Fibroblast of skin of back (primary cell): Measurements from ENCODE around the gene CERS4.
"Not testable (repeated sequence)": the region's sequence is repeated elsewhere in the genome, so short reads cannot be mapped to it uniquely, and the experiment has no call there.

Experiments
- DNase-seq: peaks from one replicate; pipeline ENCODE4 v3.0.0-alpha.2; 2013

The CERS4 gene

DNA sequence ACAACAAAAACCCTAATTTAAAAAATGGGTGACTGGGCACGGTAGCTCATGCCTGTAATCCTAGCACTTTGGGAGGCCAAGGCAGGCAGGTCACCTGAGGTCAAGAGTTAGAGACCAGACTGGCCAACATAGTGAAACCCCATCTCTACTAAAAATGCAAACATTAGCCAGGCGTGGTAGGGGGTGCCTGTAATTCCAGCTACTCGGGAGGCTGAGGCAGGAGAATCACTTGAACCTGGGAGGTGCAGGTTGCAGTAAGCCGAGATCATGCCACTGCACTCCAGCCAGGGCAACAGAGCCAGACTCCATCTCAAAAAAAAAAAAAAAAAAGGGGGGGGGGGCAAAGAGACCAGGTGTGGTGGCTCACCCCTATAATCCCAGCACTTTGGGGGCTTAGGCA is 55.1 kb downstream of the CERS4 start:
- DNase-seq: not testable (repeated sequence)

DNA sequence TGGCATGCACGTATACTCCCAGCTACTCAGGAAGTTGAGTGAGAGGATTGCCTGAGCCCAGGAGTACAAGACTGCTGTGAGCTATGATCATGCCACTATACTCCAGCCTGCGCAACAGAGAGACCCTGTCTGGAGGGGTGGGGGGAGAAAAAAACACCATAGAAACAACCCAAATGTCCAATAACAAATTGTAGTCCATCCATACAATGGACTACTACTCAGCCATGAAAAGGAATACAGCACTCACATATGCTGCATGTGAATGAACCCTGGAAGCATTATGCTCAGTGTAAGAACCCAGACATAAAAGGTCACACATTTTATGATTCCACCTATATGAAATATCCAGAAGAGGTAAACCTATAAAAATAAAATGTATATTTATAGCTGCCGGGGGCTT is 56.7 kb downstream of the CERS4 start:
- DNase-seq: no peak

DNA sequence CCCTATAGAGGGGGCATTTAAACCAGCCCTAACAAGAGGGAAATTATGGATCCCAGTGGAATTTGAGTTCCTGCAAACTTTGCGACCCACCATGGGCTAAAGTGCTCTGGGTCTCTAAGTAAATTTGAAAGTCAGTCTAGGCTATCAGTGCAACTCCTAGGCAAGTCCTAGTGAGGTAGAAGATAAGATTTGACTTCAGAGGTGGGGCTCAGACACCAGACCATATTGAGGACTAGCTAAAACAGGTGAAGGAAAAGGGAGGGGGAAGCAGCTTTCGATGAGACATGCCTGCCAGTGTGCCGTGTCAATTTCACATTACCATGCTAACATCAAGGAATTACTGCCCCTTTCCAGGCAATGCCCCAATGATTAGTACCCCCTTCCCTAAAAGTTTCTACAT is 60.6 kb downstream of the CERS4 start:
- DNase-seq: no peak

DNA sequence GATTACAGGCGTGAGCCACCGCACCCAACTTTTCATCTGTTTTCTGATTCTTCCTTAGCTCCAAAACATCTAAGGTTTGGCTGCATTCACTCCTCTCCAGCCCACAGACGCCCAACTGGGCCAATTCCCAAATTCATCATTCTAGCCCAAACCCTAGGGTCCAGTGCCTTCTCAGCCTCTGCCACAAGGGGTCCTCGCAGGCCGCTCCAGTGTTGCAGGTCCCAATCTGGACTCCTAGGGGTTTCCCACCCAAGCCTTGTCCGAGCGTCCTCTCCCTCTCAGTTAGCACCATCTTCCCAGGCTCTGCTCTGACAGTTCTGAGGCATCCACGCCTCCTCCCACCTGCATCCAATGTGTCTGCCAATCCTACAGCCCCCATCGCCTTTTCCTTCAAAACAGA is 67.3 kb downstream of the CERS4 start:
- not testable (repeated sequence) for DNase-seq

DNA sequence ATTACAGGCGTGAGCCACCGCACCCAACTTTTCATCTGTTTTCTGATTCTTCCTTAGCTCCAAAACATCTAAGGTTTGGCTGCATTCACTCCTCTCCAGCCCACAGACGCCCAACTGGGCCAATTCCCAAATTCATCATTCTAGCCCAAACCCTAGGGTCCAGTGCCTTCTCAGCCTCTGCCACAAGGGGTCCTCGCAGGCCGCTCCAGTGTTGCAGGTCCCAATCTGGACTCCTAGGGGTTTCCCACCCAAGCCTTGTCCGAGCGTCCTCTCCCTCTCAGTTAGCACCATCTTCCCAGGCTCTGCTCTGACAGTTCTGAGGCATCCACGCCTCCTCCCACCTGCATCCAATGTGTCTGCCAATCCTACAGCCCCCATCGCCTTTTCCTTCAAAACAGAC is 82.2 kb downstream of the CERS4 start:
- not testable (repeated sequence) for DNase-seq

DNA sequence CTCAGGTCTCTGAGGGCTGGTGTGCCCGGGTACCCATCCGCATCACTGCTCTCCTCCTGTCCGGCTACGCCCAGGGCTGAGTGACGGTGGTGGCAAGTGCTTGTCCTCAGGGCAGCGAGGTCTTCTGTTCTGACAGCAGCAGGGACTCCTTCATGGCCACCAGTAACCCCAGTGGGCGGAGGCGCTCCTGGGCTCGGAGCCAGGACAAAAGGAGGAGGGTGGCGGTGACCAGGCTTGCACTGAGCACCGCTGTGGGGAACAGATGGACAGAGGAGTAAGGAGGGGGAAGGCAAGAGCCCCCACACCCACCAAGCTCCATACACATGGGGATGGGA is 93.2 kb downstream of the CERS4 start:
- no peak for DNase-seq

DNA sequence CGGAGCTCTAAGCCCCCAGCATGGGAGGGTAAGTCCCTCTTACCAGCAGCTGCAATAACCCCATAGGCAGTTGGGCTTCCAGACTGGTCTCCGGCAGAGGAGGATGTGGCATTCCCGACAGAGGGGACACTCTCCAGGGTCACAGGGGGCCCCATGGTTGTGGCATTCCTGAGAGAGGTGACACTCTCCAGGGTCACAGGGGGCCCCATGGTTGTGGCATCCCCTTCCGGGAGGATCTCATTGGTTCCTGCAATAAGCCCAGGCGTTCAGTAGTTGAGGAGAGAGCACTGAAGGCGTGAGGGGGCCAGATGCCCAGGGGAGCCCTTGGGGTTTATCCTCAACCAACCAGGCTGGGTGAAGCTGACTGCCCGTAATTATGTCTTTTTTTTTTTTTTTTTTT is 93.6 kb downstream of the CERS4 start:
- DNase-seq: no peak

DNA sequence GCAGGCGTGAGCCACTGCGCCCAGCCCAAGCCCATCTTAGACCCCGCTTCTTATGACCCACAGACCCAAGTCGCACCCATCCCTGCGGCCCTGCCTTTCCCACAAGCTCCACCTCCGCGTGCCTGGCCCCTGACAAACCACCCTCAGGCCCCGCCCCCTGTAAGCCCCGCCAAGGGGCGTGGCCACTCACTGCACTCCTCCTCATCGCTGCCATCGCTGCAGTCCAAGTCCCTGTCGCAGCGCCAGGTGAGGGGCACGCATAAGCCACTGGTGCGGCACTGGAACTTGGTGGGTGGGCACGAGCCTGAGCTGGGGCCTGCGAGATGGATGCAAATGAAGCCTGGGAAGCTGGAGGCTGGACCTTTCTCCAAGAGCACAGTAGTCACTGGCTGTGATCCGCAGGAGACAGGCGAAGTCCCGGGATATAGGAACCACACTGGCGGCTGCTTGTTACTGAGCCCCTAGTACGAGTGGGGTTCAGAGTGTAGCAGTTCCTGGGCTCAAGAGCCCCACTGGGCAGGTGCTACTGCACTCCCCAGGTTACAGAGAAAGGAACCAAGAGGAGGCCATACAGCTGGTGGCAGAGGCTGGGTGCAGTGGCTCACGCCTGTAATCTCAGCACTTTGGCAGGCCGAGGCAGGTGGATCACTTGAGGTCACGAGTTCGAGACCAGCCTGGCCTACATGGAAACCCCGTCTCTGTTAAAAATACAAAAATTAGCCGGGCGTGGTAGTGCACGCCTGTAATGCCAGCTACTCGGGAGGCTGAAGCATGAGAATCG is 95.9 kb downstream of the CERS4 start:
- DNase-seq: no peak

DNA sequence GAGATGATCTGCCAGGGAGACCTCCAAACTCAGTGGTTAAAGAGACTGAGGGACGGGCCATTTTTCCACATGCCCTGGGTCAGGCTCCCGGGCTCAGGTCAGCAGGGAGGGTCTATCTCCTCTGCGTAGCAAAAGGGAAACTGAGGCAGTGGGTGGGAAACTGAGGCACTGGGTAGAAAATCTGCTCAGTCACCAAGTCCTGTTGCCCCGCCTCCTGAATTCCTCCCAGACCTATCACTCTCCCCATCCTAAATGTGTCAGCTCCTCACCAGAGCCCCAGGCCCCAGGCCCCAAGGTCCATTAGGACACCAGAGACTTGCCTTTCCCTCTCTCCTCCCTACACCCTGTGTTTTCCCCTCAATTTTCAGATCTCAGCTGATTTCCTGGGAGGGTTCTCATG is 96.6 kb downstream of the CERS4 start:
- DNase-seq: no peak

DNA sequence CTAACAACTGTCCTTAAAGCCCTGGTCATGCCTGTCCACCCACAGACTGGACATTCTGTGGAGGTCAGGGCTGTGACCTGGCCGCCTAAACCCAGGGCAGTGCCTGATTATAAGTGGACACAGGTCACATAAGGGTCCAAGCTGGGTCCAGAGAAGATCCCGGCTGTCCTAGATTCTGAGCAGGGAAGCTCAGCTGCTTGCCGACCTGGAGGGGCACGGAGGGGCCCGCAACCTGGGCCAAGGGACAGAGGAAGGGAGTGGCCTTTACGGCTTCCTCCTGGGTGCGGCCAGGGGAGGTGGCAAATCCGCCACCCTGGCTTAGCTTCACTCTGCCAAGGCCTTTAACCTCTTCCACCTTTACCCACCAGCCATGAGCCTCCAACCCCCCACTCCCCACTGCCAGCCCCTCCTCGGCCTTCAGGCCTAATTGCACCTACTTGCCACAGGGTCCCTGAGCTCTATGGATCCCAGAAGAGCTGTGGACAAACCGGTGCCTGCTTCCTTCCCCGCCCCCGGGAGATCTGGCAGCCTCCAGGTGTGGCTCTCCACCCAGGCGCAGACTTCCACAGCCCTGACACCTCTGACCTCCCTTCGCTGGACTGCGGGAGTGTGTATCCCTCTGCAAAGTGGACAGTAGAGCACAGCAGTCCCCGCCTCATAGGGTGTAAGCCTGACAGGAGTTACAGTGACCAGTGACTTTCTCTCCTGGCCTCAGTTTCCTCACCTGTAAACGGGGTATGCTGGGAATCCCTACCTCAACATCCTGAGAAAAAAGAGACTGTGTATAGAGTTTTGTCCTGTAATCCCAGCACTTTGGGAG is 97.3 kb downstream of the CERS4 start:
- DNase-seq: no peak

DNA sequence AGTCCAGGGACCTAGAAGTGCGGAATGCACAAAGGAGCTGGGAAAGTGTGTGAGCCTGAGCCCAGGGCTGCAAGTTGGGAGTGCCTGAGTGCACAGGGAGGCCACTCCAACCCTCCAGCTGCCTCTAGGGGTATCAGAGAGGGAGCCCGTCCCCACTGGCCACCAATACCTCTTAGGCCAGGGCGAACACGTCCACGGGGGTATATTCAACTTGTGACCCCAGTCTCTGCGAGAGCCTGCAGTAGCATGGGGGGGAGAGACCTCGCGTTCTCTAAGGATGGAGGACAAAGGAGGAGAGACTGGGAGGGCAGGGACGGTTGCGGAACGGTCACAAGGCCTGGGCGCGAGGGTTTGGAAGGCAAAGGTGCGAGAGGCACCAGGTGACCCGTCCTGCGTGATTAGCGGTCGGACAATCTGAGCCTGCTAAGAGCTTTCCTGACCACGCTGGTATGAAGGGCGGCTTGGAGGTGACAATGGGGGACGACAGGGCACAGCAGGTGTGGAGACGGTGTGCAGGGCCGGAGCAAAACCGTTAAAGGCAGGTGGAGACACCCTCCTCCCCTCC is 98.3 kb downstream of the CERS4 start:
- DNase-seq: no peak

DNA sequence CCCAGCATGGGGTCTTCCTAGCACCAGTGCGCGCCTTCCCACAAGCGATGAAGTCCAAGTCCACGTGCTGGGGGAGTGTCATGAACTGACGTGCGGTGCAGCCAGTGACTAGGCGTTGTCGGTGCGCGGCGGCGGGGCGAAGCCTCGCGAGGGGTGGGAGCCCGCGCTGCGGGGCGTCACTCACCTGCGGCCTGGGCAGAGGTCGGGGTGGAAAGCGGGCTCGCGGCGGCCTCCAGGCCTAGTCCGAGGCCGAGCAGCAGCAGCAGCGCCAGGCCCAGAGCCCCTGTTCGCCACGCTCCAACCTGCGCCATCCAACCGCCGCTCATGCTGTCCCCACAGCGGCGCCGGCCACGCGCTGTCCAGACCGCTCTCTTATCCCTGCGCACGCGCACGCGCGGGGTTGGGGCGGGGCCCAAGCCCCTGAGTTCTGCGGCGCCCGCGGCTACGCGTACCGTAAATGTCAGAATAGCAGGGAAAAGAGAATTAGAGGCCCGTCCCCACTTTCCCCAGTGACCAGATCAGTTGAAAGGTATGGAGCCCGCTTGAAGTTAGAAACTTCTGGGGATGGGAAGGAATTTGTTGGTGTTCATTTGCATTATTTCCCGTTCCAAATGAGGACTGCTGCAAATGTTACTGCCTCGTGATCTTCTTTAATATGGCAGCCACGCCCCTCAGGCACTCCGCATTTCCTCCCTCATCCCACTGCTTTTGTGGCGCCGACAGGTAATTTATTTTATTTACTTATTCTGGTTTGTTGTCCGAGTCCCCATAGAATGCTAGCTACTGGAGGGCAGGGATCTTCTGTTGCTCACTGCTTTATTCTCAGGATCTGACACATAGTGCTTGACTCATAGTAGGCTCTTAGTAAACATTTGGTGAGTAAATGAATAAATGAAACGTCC is 99.0 kb downstream of the CERS4 start, which contains the start of gene CD320:
CD320 (minus strand) TSS at position 394 of the 902 bp plus-strand sequence; CDS start at position 326, 68 bp downstream.
- peak; percentile 90 for DNase-seq

DNA sequence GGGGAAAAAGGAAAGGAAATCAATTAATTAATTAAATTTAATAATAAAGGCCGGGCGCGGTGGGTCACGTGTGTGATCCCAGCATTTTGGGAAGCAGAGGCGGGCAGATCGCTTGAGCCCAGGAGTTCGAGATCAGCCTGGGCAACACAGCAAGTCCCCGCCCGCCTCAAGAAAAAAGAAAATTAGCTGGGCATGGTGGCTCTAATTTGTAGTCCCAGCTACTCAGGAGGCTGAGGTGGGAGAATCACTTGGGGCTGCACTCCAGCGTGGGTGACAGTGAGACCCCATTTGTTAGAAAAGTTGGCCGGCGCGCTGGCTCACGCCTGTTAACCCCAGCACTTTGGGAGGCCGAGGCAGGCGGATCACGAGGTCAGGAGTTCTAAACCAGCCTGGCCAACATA is 99.7 kb downstream of the CERS4 start:
- DNase-seq: no peak

DNA sequence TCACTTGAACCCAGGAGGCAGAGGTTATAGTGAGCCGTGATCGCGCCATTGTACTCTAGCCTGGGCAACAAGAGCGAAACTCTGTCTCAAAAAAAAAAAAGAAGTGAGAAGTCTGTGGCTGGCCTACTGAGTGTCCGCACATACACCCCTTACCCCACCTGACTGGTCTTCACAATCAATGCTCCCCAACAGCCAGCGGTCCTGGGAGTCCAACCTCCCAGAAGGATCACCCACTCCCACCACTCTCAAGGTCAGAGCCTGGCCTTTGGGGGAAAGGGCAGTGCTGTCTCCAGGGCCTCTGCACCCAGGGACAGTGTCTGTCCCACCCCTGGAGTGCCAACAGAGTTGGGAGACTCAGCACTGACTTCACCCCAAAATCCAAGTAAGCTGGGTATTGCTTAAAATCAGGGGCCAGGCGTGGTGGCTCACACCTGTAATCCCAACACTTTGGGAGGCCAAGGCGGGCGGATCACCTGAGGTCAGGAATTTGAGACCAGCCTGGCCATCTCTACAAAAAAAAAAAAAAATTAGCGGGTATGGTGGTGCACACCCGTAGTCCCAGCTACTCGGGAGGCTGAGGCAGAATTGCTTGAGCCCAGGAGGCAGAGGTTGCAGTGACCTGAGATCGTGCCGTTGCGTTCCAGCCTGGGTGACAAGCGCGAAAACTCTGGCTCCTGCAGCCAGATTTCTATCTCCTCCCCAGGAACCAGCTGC is 101.3 kb downstream of the CERS4 start:
- no peak for DNase-seq

DNA sequence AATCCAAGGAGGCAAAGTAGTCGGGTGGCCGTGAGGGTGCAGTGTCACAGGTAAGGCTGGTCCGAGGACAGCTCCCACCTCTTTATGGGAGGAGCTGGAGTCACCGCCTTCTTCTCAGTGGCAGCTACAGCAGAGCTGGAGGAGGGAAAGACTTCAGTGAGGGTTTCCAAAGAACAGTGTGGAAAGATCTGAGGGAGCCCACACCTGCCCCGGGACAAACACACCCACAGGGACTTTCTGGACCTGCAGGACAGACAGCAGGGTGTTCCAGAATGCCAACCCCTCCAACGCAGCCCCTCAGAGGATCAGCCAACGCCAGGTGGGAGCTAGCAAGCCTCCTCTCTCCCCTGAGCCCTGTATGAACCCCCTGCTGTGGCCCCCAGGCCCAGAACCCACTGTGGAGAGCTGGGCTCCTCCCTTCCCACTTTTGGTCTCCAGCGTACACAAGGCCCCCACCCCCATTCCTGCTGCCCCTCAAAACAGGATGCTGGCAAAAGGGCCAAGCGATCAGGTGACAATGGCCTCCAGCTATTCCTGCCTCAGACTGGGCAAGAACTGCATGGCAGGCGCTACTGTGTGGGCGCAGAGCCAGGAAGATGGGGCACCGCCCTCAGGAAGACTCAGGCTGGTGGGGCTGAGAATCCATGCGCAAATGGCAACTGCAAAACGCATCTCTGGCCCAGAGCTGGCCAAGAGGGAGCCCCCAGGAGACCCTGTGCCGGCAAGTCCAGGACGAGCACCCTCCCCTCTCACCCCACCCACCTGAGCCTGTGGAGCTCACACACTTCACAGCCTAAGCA is 102.5 kb downstream of the CERS4 start:
- DNase-seq: no peak
